Stomach smooth muscle (tissue), 2 donors: ENCODE data around the gene RAD9A.

Experiments
- H3K27ac ChIP-seq: one replicate; pipeline ENCODE4 v1.7.0; 2013; ENCODE audit warnings: mild to moderate bottlenecking, low read length, inconsistent platforms
- H3K27me3 ChIP-seq, 2 donors: one replicate each; pipeline ENCODE4 v1.7.0; 2013; ENCODE audit warnings: low read length in 2 of 2; ENCODE audit not compliant: insufficient read depth in 2 of 2, control insufficient read depth in 1 of 2
- H3K36me3 ChIP-seq, 2 donors: one replicate each; pipeline ENCODE4 v1.7.0; 2013; ENCODE audit warnings: low read length in 2 of 2; ENCODE audit not compliant: control insufficient read depth in 2 of 2, insufficient read depth in 2 of 2
- H3K4me1 ChIP-seq: one replicate; pipeline ENCODE4 v1.7.0; 2013; ENCODE audit warnings: low read length; ENCODE audit not compliant: control insufficient read depth, insufficient read depth
- H3K4me3 ChIP-seq, 2 donors: one replicate each; pipeline ENCODE4 v1.7.0; 2013; ENCODE audit warnings: low read length in 2 of 2
- H3K9ac ChIP-seq, 2 donors: one replicate each; pipeline ENCODE4 v1.7.0; 2013; ENCODE audit warnings: low read length in 2 of 2, mild to moderate bottlenecking in 1 of 2
- H3K9me3 ChIP-seq, 2 donors: one replicate each; pipeline ENCODE4 v1.7.0; 2013; ENCODE audit warnings: low read length in 2 of 2; ENCODE audit not compliant: control insufficient read depth in 2 of 2
- donor health status: healthy.
- donor health status: Pancreatic carcinoma.

Gene RAD9A

GRCh38 chr11:67364169-67364568, 27.6 kb upstream of the RAD9A start:
- no peak overlapping the region for H3K9ac ChIP-seq
- H3K27ac ChIP-seq, result peak overlapping the region; percentile 96
- no peaks in the 10 kb centered on the region for H3K9me3 ChIP-seq
- H3K4me3 ChIP-seq, result no peak overlapping the region
- peaks cover 7 to 8% of the 10 kb centered on the region in 2 donors for H3K36me3 ChIP-seq
- H3K27me3 ChIP-seq, result no peaks in the 10 kb centered on the region
- peaks cover 47% of the 10 kb centered on the region for H3K4me1 ChIP-seq

- no peak overlapping the region for H3K9ac ChIP-seq
- no peak overlapping the region for H3K4me3 ChIP-seq
- H3K27ac ChIP-seq, result peak overlapping the region; percentile 96
- H3K9me3 ChIP-seq, result no peaks in the 10 kb centered on the region
- H3K36me3 ChIP-seq, result peaks cover 7 to 8% of the 10 kb centered on the region in 2 donors
- H3K27me3 ChIP-seq, result no peaks in the 10 kb centered on the region
- peaks cover 56% of the 10 kb centered on the region for H3K4me1 ChIP-seq
These were observed 26.7 kb upstream of the RAD9A start for GRCh38 chr11:67364783-67365722.

GRCh38 chr11:67365736-67366444, 25.9 kb upstream of the RAD9A start:
- Histone ChIP-seq H3K4me3 (peak overlapping the region; percentile 8 to 60), H3K9me3 (no peaks in the 10 kb centered on the region), H3K9ac (peak overlapping the region; percentile 36 to 55), H3K36me3 (peaks cover 7 to 8% of the 10 kb centered on the region in 2 donors), H3K27me3 (no peaks in the 10 kb centered on the region), H3K27ac (peak overlapping the region; percentile 96), H3K4me1 (peaks cover 64% of the 10 kb centered on the region)

GRCh38 chr11:67366546-67366945, 25.2 kb upstream of the RAD9A start:
- Histone ChIP-seq H3K4me1 (peaks cover 70% of the 10 kb centered on the region), H3K9me3 (no peaks in the 10 kb centered on the region), H3K36me3 (peaks cover 7 to 8% of the 10 kb centered on the region in 2 donors), H3K4me3 (peak overlapping the region; percentile 17 to 60), H3K27ac (peak overlapping the region; percentile 96), H3K27me3 (no peaks in the 10 kb centered on the region), H3K9ac (peak overlapping the region in 1 of 2 donors; percentile 36)

GRCh38 chr11:67366961-67367760, 24.6 kb upstream of the RAD9A start:
- H3K4me3 ChIP-seq, result peak overlapping the region; percentile 17 to 60
- H3K36me3 ChIP-seq, result peaks cover 7 to 8% of the 10 kb centered on the region in 2 donors
- H3K27me3 ChIP-seq, result no peaks in the 10 kb centered on the region
- no peaks in the 10 kb centered on the region for H3K9me3 ChIP-seq
- H3K4me1 ChIP-seq, result peaks cover 76% of the 10 kb centered on the region
- H3K9ac ChIP-seq, result peak overlapping the region in 1 of 2 donors; percentile 36
- peak overlapping the region; percentile 96 for H3K27ac ChIP-seq

GRCh38 chr11:67367761-67368227, 24.0 kb upstream of the RAD9A start:
- H3K4me1 ChIP-seq, result peaks cover 78% of the 10 kb centered on the region

GRCh38 chr11:67368621-67369020, 23.2 kb upstream of the RAD9A start:
- peaks cover 78% of the 10 kb centered on the region for H3K4me1 ChIP-seq
- peaks cover 7 to 8% of the 10 kb centered on the region in 2 donors for H3K36me3 ChIP-seq
- no peaks in the 10 kb centered on the region for H3K9me3 ChIP-seq
- H3K27ac ChIP-seq, result peak overlapping the region; percentile 96
- no peak overlapping the region for H3K9ac ChIP-seq
- no peak overlapping the region for H3K4me3 ChIP-seq
- H3K27me3 ChIP-seq, result no peaks in the 10 kb centered on the region

More at GRCh38 chr11:67367761-67368227, 24.0 kb upstream of the RAD9A start:
- Histone ChIP-seq H3K27ac (peak overlapping the region; percentile 96), H3K9me3 (no peaks in the 10 kb centered on the region), H3K36me3 (peaks cover 7 to 8% of the 10 kb centered on the region in 2 donors), H3K9ac (peak overlapping the region in 1 of 2 donors; percentile 24), H3K27me3 (no peaks in the 10 kb centered on the region), H3K4me3 (no peak overlapping the region)

- Histone ChIP-seq H3K36me3 (peaks cover 5 to 8% of the 10 kb centered on the region in 2 donors), H3K4me1 (peaks cover 84% of the 10 kb centered on the region), H3K27me3 (no peaks in the 10 kb centered on the region), H3K4me3 (peak overlapping the region; percentile 44 to 58), H3K9me3 (no peaks in the 10 kb centered on the region), H3K27ac (peak overlapping the region; percentile 96), H3K9ac (peak overlapping the region; percentile 62 to 78)
These were observed 22.5 kb upstream of the RAD9A start for GRCh38 chr11:67369275-67369674.

- Histone ChIP-seq H3K4me3 (peak overlapping the region; percentile 44 to 58), H3K27ac (peak overlapping the region; percentile 96), H3K9ac (peak overlapping the region; percentile 64 to 89), H3K9me3 (no peaks in the 10 kb centered on the region), H3K36me3 (peaks cover 0 to 3% of the 10 kb centered on the region in 2 donors), H3K27me3 (no peaks in the 10 kb centered on the region), H3K4me1 (peaks cover 84% of the 10 kb centered on the region)
These were observed 21.9 kb upstream of the RAD9A start for GRCh38 chr11:67369801-67370284.
